IPS-NIHi7 (cell line): Measurements from ENCODE around the gene MGAT2.
A peak's percentile ranks its signal among the peaks of the same experiment; 100 is the strongest.
"Not testable (repeated sequence)": the region's sequence is repeated elsewhere in the genome, so short reads cannot be mapped to it uniquely, and the experiment has no call there.

Source experiments
- DNase-seq: peaks from one replicate; pipeline ENCODE4 v3.0.0; 2012; ENCODE audit warnings: mixed read lengths; ENCODE audit errors: extremely low spot score

MGAT2 gene

GRCh38 chr14:49612251-49612650 lies 8.3 kb upstream of the MGAT2 start:
- DNase-seq = no peak

GRCh38 chr14:49612671-49613070 lies 7.9 kb upstream of the MGAT2 start:
- DNase-seq = no peak

GRCh38 chr14:49614196-49614595 lies 6.4 kb upstream of the MGAT2 start:
- no peak for DNase-seq

GRCh38 chr14:49615776-49616175 lies 4.8 kb upstream of the MGAT2 start:
- DNase-seq = no peak

GRCh38 chr14:49617852-49618519 lies 2.6 kb upstream of the MGAT2 start:
- no peak for DNase-seq

GRCh38 chr14:49619273-49619672 lies 1.3 kb upstream of the MGAT2 start:
- DNase-seq = not testable (repeated sequence)

- no peak for DNase-seq
Observed at GRCh38 chr14:49619730-49620129, 869 bp upstream of the MGAT2 start.

GRCh38 chr14:49621114-49621881 lies 699 bp downstream of the MGAT2 start:
- peak; percentile 33 for DNase-seq

- DNase-seq = no peak
Observed at GRCh38 chr14:49622022-49622607, 1.5 kb downstream of the MGAT2 start.

- DNase-seq = no peak
Observed at GRCh38 chr14:49623387-49623786, 2.8 kb downstream of the MGAT2 start.

GRCh38 chr14:49623941-49624839 lies 3.6 kb downstream of the MGAT2 start:
- DNase-seq = no peak

GRCh38 chr14:49633640-49634546 lies 13.3 kb downstream of the MGAT2 start:
- peak; percentile 93 for DNase-seq

GRCh38 chr14:49634547-49635334 lies 14.1 kb downstream of the MGAT2 start, which contains the start of gene DNAAF2:
TSS of gene DNAAF2 (minus strand) at chr14:49635244. CDS start at chr14:49635149, 95 bp downstream.
- peak; percentile 52 for DNase-seq

- DNase-seq = no peak
Observed at GRCh38 chr14:49636866-49637265, 16.3 kb downstream of the MGAT2 start.

- no peak for DNase-seq
Observed at GRCh38 chr14:49637534-49638078, 17.0 kb downstream of the MGAT2 start.

GRCh38 chr14:49640540-49641417 lies 20.2 kb downstream of the MGAT2 start:
- DNase-seq = no peak

GRCh38 chr14:49641697-49642129 lies 21.1 kb downstream of the MGAT2 start:
- DNase-seq = no peak

- no peak for DNase-seq
Observed at GRCh38 chr14:49642163-49642562, 21.6 kb downstream of the MGAT2 start.

GRCh38 chr14:49653508-49653907 lies 32.9 kb downstream of the MGAT2 start:
- no peak for DNase-seq
